A673 (cell line): Measurements from ENCODE around the gene BRD2. TPM values are rescaled to one million over a fixed set of nuclear protein-coding genes. Genes with fewer than 3 reads are reported as not detected.
A peak's percentile ranks its signal among the peaks of the same experiment; 100 is the strongest.

ENCODE experiments used
- BruUV-seq: library from RNA; stranded (reverse); fragments of 400-500 nt; replicated peaks from 2 replicates; lab custom pipeline; 2021; lab: Mats Ljungman, UMichigan
- CTCF ChIA-PET: fragments of 300-600 bp; sonication (Branson Sonifier 250); formaldehyde crosslinking; loops from one replicate; lab custom pipeline; 2022; ENCODE audit warnings: antibody characterized with exemption; lab: Charles Lee
- POLR2A ChIA-PET: fragments of 300-600 bp; sonication (Branson Sonifier 250); formaldehyde crosslinking; loops from one replicate; lab custom pipeline; 2022; ENCODE audit warnings: antibody characterized with exemption; ENCODE audit not compliant: low non-redundant PET; lab: Charles Lee
- DNase-seq: peaks from one replicate; pipeline ENCODE4 v3.0.0-alpha.2; 2015; ENCODE audit warnings: low spot score
- H3K27ac ChIP-seq: fragments of 200-600 bp; sonication (generic); 2 replicates; pipeline ENCODE4 v1.5.1; 2016; ENCODE audit warnings: mixed run types, low read depth, mild to moderate bottlenecking, mixed read lengths, antibody characterized with exemption, low read length; ENCODE audit not compliant: poor library complexity, severe bottlenecking
- H3K27me3 ChIP-seq: fragments of 200-600 bp; sonication (generic); replicated peaks from 2 replicates; pipeline ENCODE4 v1.6.1; 2017; ENCODE audit warnings: mixed run types, low read depth, mild to moderate bottlenecking, mixed read lengths, antibody characterized with exemption, low read length; ENCODE audit not compliant: insufficient read depth, poor library complexity
- H3K36me3 ChIP-seq: fragments of 200-600 bp; sonication (generic); 2 replicates; pipeline ENCODE4 v1.6.1; 2016; ENCODE audit warnings: mixed run types, mild to moderate bottlenecking, mixed read lengths, antibody characterized with exemption, low read length; ENCODE audit not compliant: insufficient read depth, poor library complexity, severe bottlenecking
- H3K4me1 ChIP-seq: fragments of 200-600 bp; sonication (generic); 2 replicates; pipeline ENCODE4 v1.6.1; 2017; ENCODE audit warnings: mixed run types, mild to moderate bottlenecking, mixed read lengths, antibody characterized with exemption, low read length; ENCODE audit not compliant: insufficient read depth, poor library complexity, severe bottlenecking
- H3K4me3 ChIP-seq: fragments of 200-600 bp; sonication (generic); 2 replicates; pipeline ENCODE4 v1.5.1; 2016; ENCODE audit warnings: low read depth, mixed run types, mild to moderate bottlenecking, mixed read lengths, low read length; ENCODE audit not compliant: poor library complexity, severe bottlenecking
- H3K9me3 ChIP-seq: fragments of 200-600 bp; sonication (generic); 2 replicates; pipeline ENCODE4 v1.6.1; 2016; ENCODE audit warnings: mixed run types, low read depth, mild to moderate bottlenecking, mixed read lengths, antibody characterized with exemption, low read length; ENCODE audit not compliant: poor library complexity, severe bottlenecking
- EZH2 ChIP-seq: fragments of 200-600 bp; sonication (generic); IDR thresholded peaks from 2 replicates; pipeline ENCODE4 v1.6.1; 2017; ENCODE audit warnings: borderline replicate concordance, low read depth, mild to moderate bottlenecking, mixed read lengths, antibody characterized with exemption, low read length; ENCODE audit not compliant: poor library complexity, severe bottlenecking
- intact Hi-C: fragments of 100-400 bp; cut with micrococcal nuclease; formaldehyde crosslinking; loops from one replicate; pipeline ENCODE4 v1.10.0; 2022; ENCODE audit not compliant: unreplicated experiment
- total RNA-seq: library from RNA; stranded (reverse); gene quantifications from 2 replicates; pipeline ENCODE4 v1.2.3, GENCODE V29; 2021
- TF ChIP-seq, protein P1 (sequence below): fragments of 300-800, 200-600 bp; sonication (generic); conservative IDR thresholded peaks from 2 replicates; pipeline ENCODE4 v1.5.1; 2017; ENCODE audit warnings: low read depth, mild to moderate bottlenecking, antibody characterized with exemption, low read length, moderate library complexity, mixed read lengths

The BRD2 gene
- total RNA-seq, 1 experiment from 2014 or later, result 335 TPM

DNA sequence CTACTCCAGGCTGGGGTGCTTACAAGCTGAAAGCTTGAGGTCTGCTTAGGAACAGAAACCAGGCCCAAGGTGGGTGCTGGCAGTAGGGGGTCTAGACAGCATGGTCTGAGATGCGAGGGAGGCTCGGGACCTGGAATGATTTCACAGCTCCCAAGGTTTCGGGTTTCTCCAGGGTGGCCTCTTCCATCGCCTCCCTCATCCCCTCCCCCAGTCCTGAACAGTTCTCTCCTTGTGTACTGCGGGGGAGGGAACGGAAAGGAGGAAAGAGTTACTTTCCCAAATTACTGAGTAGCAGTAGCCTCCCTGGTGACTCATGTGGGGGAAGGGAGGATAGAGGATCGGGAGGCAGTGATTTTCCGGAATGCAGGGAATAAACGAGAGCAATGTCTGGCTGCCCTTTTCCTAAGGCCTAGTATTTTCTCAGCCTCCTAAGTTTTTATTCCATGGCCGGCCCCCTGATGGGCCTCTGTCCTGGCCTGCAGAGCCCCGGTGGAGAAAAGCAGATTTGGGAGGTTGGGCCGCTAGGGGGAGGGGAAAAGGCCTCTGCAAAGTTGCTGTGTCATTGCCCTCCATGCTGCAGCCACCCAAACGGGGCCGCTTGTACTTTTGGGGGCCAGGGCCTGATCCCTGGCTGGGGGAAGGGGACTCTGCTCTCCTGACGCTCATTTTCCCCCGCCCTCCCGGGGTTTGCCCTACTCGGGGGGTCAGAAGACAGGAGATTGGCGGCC, 1.5 kb downstream of the BRD2 start:
- Histone ChIP-seq H3K9me3 (no peaks in the 10 kb centered on the region), H3K36me3 (peaks cover 28% of the 10 kb centered on the region), H3K4me1 (peaks cover 20% of the 10 kb centered on the region), H3K27ac (peak overlapping the region; percentile 100), H3K27me3 (no peaks in the 10 kb centered on the region), H3K4me3 (peak overlapping the region; percentile 94)
- intact Hi-C loops, result loop anchor here (10.0 kb wide), 1 partner anchor 455 kb away; the partner anchor contains the start of gene SYNGAP1
- POLR2A ChIA-PET, result interaction anchor here (0.5 to 2.4 kb wide), 3 partner anchors 11 to 131 kb away, joined by 3 to 20 read pairs (median 7); partner anchors contain the start of gene TAP2
- peak; percentile 97 for DNase-seq
- CTCF ChIA-PET, result interaction anchor here (0.6 to 2.4 kb wide), 2 partner anchors 37 to 132 kb away, joined by 4 to 11 read pairs; partner anchors contain the start of gene TAP2
- BruUV-seq, result no TSS peak
- TF ChIP-seq EZH2, result no peak
- TF ChIP-seq, protein P1, sequence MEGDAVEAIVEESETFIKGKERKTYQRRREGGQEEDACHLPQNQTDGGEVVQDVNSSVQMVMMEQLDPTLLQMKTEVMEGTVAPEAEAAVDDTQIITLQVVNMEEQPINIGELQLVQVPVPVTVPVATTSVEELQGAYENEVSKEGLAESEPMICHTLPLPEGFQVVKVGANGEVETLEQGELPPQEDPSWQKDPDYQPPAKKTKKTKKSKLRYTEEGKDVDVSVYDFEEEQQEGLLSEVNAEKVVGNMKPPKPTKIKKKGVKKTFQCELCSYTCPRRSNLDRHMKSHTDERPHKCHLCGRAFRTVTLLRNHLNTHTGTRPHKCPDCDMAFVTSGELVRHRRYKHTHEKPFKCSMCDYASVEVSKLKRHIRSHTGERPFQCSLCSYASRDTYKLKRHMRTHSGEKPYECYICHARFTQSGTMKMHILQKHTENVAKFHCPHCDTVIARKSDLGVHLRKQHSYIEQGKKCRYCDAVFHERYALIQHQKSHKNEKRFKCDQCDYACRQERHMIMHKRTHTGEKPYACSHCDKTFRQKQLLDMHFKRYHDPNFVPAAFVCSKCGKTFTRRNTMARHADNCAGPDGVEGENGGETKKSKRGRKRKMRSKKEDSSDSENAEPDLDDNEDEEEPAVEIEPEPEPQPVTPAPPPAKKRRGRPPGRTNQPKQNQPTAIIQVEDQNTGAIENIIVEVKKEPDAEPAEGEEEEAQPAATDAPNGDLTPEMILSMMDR, result peak; percentile 38

DNA sequence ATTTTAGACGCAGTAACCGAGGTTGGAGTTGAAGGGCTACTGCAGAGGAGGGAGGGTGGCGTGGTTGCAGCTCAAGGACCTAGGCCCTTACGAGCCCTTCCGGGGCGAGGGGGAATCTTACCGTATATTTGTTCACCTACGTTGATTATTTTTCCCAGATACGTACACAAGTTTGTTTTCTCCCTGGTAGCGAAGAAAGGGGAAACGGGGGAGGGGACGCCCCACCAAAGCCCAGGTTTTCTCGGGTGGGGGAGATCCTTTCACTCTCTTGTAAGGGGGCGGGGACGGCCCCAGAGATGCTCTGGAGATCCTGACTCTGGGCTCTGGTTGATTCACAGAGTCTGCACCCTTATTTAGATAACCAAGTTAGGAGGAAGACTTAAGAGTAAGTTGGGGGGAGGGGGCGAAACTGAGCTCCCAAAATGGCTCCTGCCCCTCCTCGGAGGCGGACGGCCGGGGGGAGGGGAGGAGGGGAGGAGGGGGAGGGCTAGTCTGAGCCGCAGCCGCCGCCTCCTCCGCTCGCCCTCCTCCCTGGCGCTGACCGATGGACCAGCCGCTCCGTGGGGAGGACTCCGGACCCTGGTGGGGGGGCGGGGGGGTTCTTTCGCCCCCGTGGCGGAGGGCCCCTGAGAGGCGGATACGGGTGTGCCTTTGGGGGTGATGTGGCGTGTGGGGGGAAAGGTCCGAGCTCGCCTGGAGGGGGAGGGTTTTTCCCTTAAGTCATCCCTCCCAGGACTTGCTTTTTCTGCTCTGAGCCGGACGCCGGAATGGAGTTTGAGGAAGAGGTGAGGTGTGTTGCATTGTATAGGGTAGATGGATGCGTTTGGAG, 2.2 kb downstream of the BRD2 start:
- BruUV-seq, result no TSS peak
- Histone ChIP-seq H3K36me3 (peaks cover 35% of the 10 kb centered on the region), H3K27me3 (no peaks in the 10 kb centered on the region), H3K4me1 (peaks cover 28% of the 10 kb centered on the region), H3K27ac (peak overlapping the region; percentile 100), H3K4me3 (peak overlapping the region; percentile 94), H3K9me3 (no peaks in the 10 kb centered on the region)
- no peak for TF ChIP-seq EZH2
- TF ChIP-seq, protein P1, result no peak
- CTCF ChIA-PET, result interaction anchor here (0.5 to 2.4 kb wide), 4 partner anchors 14 to 1918 kb away, joined by 3 to 15 read pairs (median 7); partner anchors contain the start of genes ANKS1A and TAP2
- intact Hi-C loops, result loop anchor here (10.0 kb wide), 1 partner anchor 454 kb away; the partner anchor contains the start of gene SYNGAP1
- POLR2A ChIA-PET, result interaction anchor here (0.5 to 2.4 kb wide), 4 partner anchors 10 to 132 kb away, joined by 3 to 20 read pairs (median 5); partner anchors contain the start of gene TAP2
- peak; percentile 92 for DNase-seq

DNA sequence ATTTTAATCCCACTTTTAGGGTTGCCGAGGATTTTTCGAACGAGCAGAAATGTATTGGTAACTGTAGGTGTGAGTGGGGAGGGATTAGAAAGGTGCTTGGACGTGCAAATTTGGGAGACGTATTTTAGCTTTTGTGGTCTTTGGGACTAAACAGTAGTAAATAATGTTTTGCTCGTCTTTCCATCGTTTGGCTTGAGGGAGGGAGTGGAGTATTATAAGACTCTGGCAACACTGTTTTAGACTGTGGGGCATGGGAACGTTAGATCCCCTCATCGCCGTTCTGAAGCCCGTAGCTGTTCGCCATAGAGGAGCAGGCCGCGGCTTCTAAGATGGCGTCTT, 2.8 kb downstream of the BRD2 start:
- no peaks in the 10 kb centered on the region for H3K9me3 ChIP-seq
- DNase-seq, result no peak
- intact Hi-C loops, result loop anchor here (10.0 kb wide), 1 partner anchor 454 kb away; the partner anchor contains the start of gene SYNGAP1
- ChIA-PET CTCF (interaction anchor here (0.5 to 2.4 kb wide), 6 partner anchors 13 to 1918 kb away, joined by 3 to 15 read pairs (median 8); partner anchors contain the start of genes ANKS1A, HLA-DMA and TAP2), POLR2A (interaction anchor here (0.5 to 2.4 kb wide), 9 partner anchors 10 to 1104 kb away, joined by 3 to 22 read pairs (median 5); partner anchors contain the start of gene RING1)
- H3K27ac ChIP-seq, result peak overlapping the region; percentile 100
- peaks cover 34% of the 10 kb centered on the region for H3K4me1 ChIP-seq
- TF ChIP-seq, protein P1, result no peak
- no peak for TF ChIP-seq EZH2
- peaks cover 41% of the 10 kb centered on the region for H3K36me3 ChIP-seq
- peak overlapping the region; percentile 94 for H3K4me3 ChIP-seq
- TSS peak; percentile 24 for BruUV-seq
- H3K27me3 ChIP-seq, result no peaks in the 10 kb centered on the region
